Sigmoid colon (tissue), 7 donors: ENCODE data around the gene FOSL1. TPM values are rescaled to one million over a fixed set of nuclear protein-coding genes. Genes with fewer than 3 reads are reported as not detected.
A peak's percentile ranks its signal among the peaks of the same experiment; 100 is the strongest.

Experiments
- DNase-seq: peaks from one replicate; pipeline ENCODE4 v3.0.0-alpha.2; 2019
- H3K27ac ChIP-seq, 4 donors: fragments of 200-600 bp; sonication (generic); one replicate each; pipeline ENCODE4 v1.5.1; 2016 to 2019; ENCODE audit warnings: mild to moderate bottlenecking in 1 of 4
- H3K27me3 ChIP-seq, 3 donors: fragments of 200-600 bp; sonication (generic); one replicate each; pipeline ENCODE4 v1.5.1; 2019; ENCODE audit warnings: mild to moderate bottlenecking in 1 of 3
- H3K36me3 ChIP-seq, 4 donors: fragments of 200-600 bp; sonication (generic); one replicate each; pipeline ENCODE4 v1.5.1; 2016 to 2019
- H3K4me1 ChIP-seq, 4 donors: fragments of 200-600 bp; sonication (generic); one replicate each; pipeline ENCODE4 v1.5.1; 2017 to 2019
- H3K4me3 ChIP-seq, 4 donors: fragments of 200-600 bp; sonication (generic); one replicate each; pipeline ENCODE4 v1.5.1; 2017 to 2019; ENCODE audit warnings: mild to moderate bottlenecking in 2 of 4, moderate library complexity in 1 of 4
- H3K9me3 ChIP-seq, 4 donors: fragments of 200-600 bp in 3 of 4; sonication (generic) in 3 of 4; one replicate each; pipeline versions ENCODE4 v1.5.1 to v1.6.1; 2013 to 2019
- CTCF ChIP-seq, 4 experiments: fragments of 450-650 bp in 3 of 4; fragments of 200-600 bp in 1 of 4; IDR thresholded peaks; one replicate each; pipeline ENCODE4 v1.5.1; 2016 to 2019; ENCODE audit warnings: antibody characterized with exemption in 4 of 4, mild to moderate bottlenecking in 3 of 4, moderate library complexity in 2 of 4
- EP300 ChIP-seq, 4 donors: sonication (generic); formaldehyde crosslinking; IDR thresholded peaks; one replicate each; pipeline ENCODE4 v1.6.1; 2017; ENCODE audit warnings: antibody characterized with exemption in 4 of 4
- POLR2A ChIP-seq, 2 donors: fragments of 450-650 bp; IDR thresholded peaks; one replicate each; pipeline ENCODE4 v1.6.1; 2016; ENCODE audit warnings: antibody characterized with exemption in 2 of 2, mild to moderate bottlenecking in 2 of 2, moderate library complexity in 2 of 2
- POLR2AphosphoS5 ChIP-seq, 4 donors: sonication (generic); formaldehyde crosslinking; IDR thresholded peaks; one replicate each; pipeline ENCODE4 v1.6.1; 2017; ENCODE audit warnings: antibody characterized with exemption in 4 of 4
- WGBS, 2 donors: extraction: QIAGEN DNeasy Blood & Tissue Kit; methylation state at CpG; one replicate each; pipeline ENCODE4 v1.1.7; 2013; 5-methylcytosine and 5-hydroxymethylcytosine counted together
- intact Hi-C: fragments of 100-400 bp; cut with DNase I; formaldehyde crosslinking; loops from one replicate; pipeline ENCODE4 v1.15.1; 2023
- polyA plus RNA-seq, 3 donors: library from polyadenylated mRNA; stranded (reverse); fragments of 200-250 nt; gene quantifications; one replicate each; pipeline ENCODE4 v1.2.3, GENCODE V29; 2013
- total RNA-seq, 4 donors: library from RNA; depleted of rRNA; stranded (reverse); fragments of >200 nt; gene quantifications; one replicate each; pipeline ENCODE4 v1.1.0, GENCODE V29; 2016
- donor health status: healthy with polysubstance abuse.
- donor health status: Bipolar disorder and iron deficiency.
- donor health status: healthy.

FOSL1 gene
- total and polyA plus RNA-seq, 7 donors, result 0.36 to 12.4 (median 2.9) TPM; not detected in 1

GRCh38 chr11:65921033-65921555, 20.9 kb upstream of the FOSL1 start:
- peak overlapping the region in 1 of 4 donors; percentile 86 for H3K27ac ChIP-seq
- peak overlapping the region in 1 of 4 donors; percentile 99 for H3K4me3 ChIP-seq
- H3K9me3 ChIP-seq, result no peaks in the 10 kb centered on the region
- WGBS, 2 donors, result 79 to 90% methylated on average over 12 of the region's 12 CpGs
- no peak for DNase-seq
- intact Hi-C loops, result no loop called here
- H3K4me1 ChIP-seq, result peaks cover 0 to 39% (median 36%) of the 10 kb centered on the region in 4 donors
- TF ChIP-seq POLR2AphosphoS5 (IDR thresholded peaks at IDR 0.05), result no peak
- TF ChIP-seq POLR2A (IDR thresholded peaks at IDR 0.05), result no peak
- no peak for TF ChIP-seq EP300 (IDR thresholded peaks at IDR 0.05)
- TF ChIP-seq CTCF (IDR thresholded peaks at IDR 0.05), result no peak
- H3K36me3 ChIP-seq, result peaks cover 0 to 36% (median 6%) of the 10 kb centered on the region in 4 donors
- no peaks in the 10 kb centered on the region for H3K27me3 ChIP-seq

GRCh38 chr11:65920372-65920802, 20.2 kb upstream of the FOSL1 start:
- 29 to 63% methylated on average over 15 of the region's 15 CpGs for WGBS, 2 donors
- DNase-seq, result peak; percentile 74
- no peaks in the 10 kb centered on the region for H3K9me3 ChIP-seq
- H3K27me3 ChIP-seq, result no peaks in the 10 kb centered on the region
- peaks cover 0 to 46% (median 43%) of the 10 kb centered on the region in 4 donors for H3K4me1 ChIP-seq
- intact Hi-C loops, result no loop called here
- peak overlapping the region; percentile 86 to 98 (median 90) for H3K27ac ChIP-seq
- peak overlapping the region; percentile 68 to 99 (median 92) for H3K4me3 ChIP-seq
- H3K36me3 ChIP-seq, result peaks cover 0 to 36% (median 6%) of the 10 kb centered on the region in 4 donors
- no peak for TF ChIP-seq EP300 (IDR thresholded peaks at IDR 0.05)
- no peak for TF ChIP-seq POLR2AphosphoS5 (IDR thresholded peaks at IDR 0.05)
- no peak for TF ChIP-seq POLR2A (IDR thresholded peaks at IDR 0.05)
- TF ChIP-seq CTCF (IDR thresholded peaks at IDR 0.05), result no peak

- Histone ChIP-seq H3K4me3 (peak overlapping the region; percentile 68 to 99 (median 92)), H3K4me1 (peaks cover 0 to 53% (median 49%) of the 10 kb centered on the region in 4 donors), H3K9me3 (no peaks in the 10 kb centered on the region), H3K27me3 (no peaks in the 10 kb centered on the region), H3K27ac (peak overlapping the region; percentile 86 to 98 (median 90)), H3K36me3 (peaks cover 0 to 36% (median 6%) of the 10 kb centered on the region in 4 donors)
- peak; percentile 84 for DNase-seq
- WGBS, 2 donors, result 0 to 1% methylated on average over 60 of the region's 60 CpGs
- intact Hi-C loops, result loop anchor here (1.0 to 5.0 kb wide), 3 partner anchors 29 to 62 kb away; partner anchors contain the start of genes CCDC85B, CFL1 and SART1
- TF ChIP-seq POLR2AphosphoS5 (IDR thresholded peaks at IDR 0.05) (peak in 1 of 4 donors; percentile 18), EP300 (IDR thresholded peaks at IDR 0.05) (no peak)
Observed at GRCh38 chr11:65919573-65920371, 19.6 kb upstream of the FOSL1 start.

- no peak for TF ChIP-seq CTCF (IDR thresholded peaks at IDR 0.05)
- TF ChIP-seq POLR2AphosphoS5 (IDR thresholded peaks at IDR 0.05), result peak; percentile 32 to 78 (median 72)
- no peak for TF ChIP-seq EP300 (IDR thresholded peaks at IDR 0.05)
- peak; percentile 14 to 32 for TF ChIP-seq POLR2A (IDR thresholded peaks at IDR 0.05)
- 1% methylated on average over 59 of the region's 59 CpGs for WGBS, 2 donors
- Histone ChIP-seq H3K4me3 (peak within 1 kb of the TSS; percentile 90 to 99 (median 97)), H3K36me3 (peaks cover 0 to 36% (median 6%) of the 10 kb centered on the region in 4 donors), H3K27ac (peak within 1 kb of the TSS; percentile 95 to 99 (median 98)), H3K27me3 (no peaks in the 10 kb centered on the region), H3K9me3 (no peaks in the 10 kb centered on the region), H3K4me1 (peaks cover 0 to 58% (median 53%) of the 10 kb centered on the region in 4 donors)
- intact Hi-C loops, result loop anchor here (1.0 to 5.0 kb wide), 3 partner anchors 29 to 62 kb away; partner anchors contain the start of genes CCDC85B, CFL1 and SART1
- DNase-seq, result peak; percentile 99
Observed at GRCh38 chr11:65919141-65919572, 19.0 kb upstream of the FOSL1 start, which contains the start of gene DRAP1. DRAP1 (plus strand) TSS chr11:65919426; CDS start chr11:65919502, 76 bp downstream.
